K562 (cell line): ENCODE data around the gene ZNF740. TPM values are rescaled to one million over a fixed set of nuclear protein-coding genes. Genes with fewer than 3 reads are reported as not detected.

Experiments used
- CBX3 ChIP-seq, 2 experiments: IDR thresholded peaks; 1 replicate in 1 of 2; 2 replicates in 1 of 2; pipeline ENCODE4 v1.6.1; 2012; ENCODE audit warnings: inconsistent platforms in 2 of 2, low read length in 2 of 2, borderline replicate concordance in 1 of 2, control low read depth in 1 of 2
- HDAC6 ChIP-seq: IDR thresholded peaks from 2 replicates; pipeline ENCODE4 v1.6.1; 2012; ENCODE audit warnings: low read depth, mild to moderate bottlenecking, control low read depth, inconsistent platforms, low read length, moderate library complexity
- HNRNPL ChIP-seq: fragments of 200-400 bp; formaldehyde crosslinking; IDR thresholded peaks from 2 replicates; pipeline ENCODE4 v1.6.1; 2017; ENCODE audit warnings: low read depth, mild to moderate bottlenecking, low read length
- PBX2 ChIP-seq, 2 experiments: IDR thresholded peaks in 1 of 2; conservative IDR thresholded peaks in 1 of 2; 2 replicates each; pipeline ENCODE4 v1.6.1; 2016; ENCODE audit warnings: low read depth in 2 of 2, mild to moderate bottlenecking in 1 of 2, missing compliant biosample characterization in 1 of 2, missing genetic modification characterization in 1 of 2, moderate library complexity in 1 of 2
- RAD51 ChIP-seq: fragments of 450-650 bp; IDR thresholded peaks from 2 replicates; pipeline ENCODE4 v1.7.1; 2016; ENCODE audit warnings: low read depth, mild to moderate bottlenecking, borderline replicate concordance
- polyA plus RNA-seq, 8 experiments: library from polyadenylated mRNA; depleted of rRNA in 4 of 8; stranded (reverse) in 5 of 8; unstranded in 3 of 8; fragments of >200 nt; fragmentation: Nextera tagmentation in 2 of 8; fragmentation: Illumina TruSeq in 1 of 8; extraction: Ambion mirVana in 2 of 8; extraction: Trizol in 1 of 8; gene quantifications; 2 replicates each; pipeline versions ENCODE4 v1.2.1 to v1.2.3, GENCODE V29; 2011 to 2014; ENCODE audit warnings: inconsistent platforms in 1 of 8, missing spikeins in 1 of 8
- total RNA-seq, 7 experiments: library from RNA; depleted of rRNA in 6 of 7; stranded (reverse); fragments of >200 nt in 6 of 7; fragmentation: Illumina TruSeq in 2 of 7; extraction: Trizol in 2 of 7; gene quantifications; 2 replicates each; pipeline versions ENCODE4 v1.2.1 to v1.2.3, GENCODE V29; 2011 to 2021; ENCODE audit warnings: low replicate concordance in 1 of 7
- TF ChIP-seq, protein P1 (sequence below): fragments of 250-450 bp; sonication (Bioruptor Pico); IDR thresholded peaks from 2 replicates; pipeline ENCODE4 v1.5.0; 2022; ENCODE audit warnings: mild to moderate bottlenecking

The ZNF740 gene
- total and polyA plus RNA-seq, 9 of the 15 experiments (the other 6 are each of a cell fraction or from before 2014, with no cell fraction given) = 0.57 to 46.4 (median 18.6) TPM

DNA sequence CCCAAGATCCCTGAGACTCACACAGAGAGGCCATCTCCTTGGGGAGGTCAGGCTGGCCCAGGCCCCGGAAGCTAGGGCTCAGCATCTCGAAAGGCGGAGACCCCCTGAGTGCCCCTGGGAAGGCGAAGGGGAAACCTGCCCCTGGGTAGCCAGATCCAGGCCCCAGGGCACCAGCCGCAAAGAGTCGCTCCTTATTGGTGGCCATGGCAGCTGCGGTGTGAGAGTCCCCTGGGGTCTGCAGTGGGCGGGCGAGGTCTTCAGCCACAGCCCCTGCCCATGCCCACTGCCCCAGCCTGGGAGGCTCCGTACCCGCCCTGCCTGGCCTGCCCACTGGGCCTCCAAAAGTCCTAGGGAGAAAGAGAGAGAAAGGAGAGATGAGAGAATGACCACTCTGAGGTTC lies 46.8 kb downstream of the ZNF740 start (continued):
- TF ChIP-seq, protein P1, sequence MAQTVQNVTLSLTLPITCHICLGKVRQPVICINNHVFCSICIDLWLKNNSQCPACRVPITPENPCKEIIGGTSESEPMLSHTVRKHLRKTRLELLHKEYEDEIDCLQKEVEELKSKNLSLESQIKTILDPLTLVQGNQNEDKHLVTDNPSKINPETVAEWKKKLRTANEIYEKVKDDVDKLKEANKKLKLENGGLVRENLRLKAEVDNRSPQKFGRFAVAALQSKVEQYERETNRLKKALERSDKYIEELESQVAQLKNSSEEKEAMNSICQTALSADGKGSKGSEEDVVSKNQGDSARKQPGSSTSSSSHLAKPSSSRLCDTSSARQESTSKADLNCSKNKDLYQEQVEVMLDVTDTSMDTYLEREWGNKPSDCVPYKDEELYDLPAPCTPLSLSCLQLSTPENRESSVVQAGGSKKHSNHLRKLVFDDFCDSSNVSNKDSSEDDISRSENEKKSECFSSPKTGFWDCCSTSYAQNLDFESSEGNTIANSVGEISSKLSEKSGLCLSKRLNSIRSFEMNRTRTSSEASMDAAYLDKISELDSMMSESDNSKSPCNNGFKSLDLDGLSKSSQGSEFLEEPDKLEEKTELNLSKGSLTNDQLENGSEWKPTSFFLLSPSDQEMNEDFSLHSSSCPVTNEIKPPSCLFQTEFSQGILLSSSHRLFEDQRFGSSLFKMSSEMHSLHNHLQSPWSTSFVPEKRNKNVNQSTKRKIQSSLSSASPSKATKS = no peak
- TF ChIP-seq HDAC6 = no peak
- no peak for TF ChIP-seq RAD51
- TF ChIP-seq CBX3 (IDR thresholded peaks at IDR 0.05; ENCODE audit: borderline replicate concordance in 1 of 2, low read length in 2 of 2) = no peak
- no peak for TF ChIP-seq PBX2 (CRISPR knock-in tag; IDR thresholded peaks at IDR 0.05; ENCODE audit: low read depth)
- no peak for TF ChIP-seq PBX2 (tag; conservative IDR thresholded peaks at IDR 0.05; ENCODE audit: low read depth)
- TF ChIP-seq HNRNPL = no peak
